SHP77 (cell line): Measurements from ENCODE around the gene ZNF124.

Experiments
- DNase-seq, 2 experiments: peaks; one replicate each; lab custom pipeline; 2025; lab: John Stamatoyannopoulos, UW

The ZNF124 gene

GRCh38 chr1:247113094-247113497, 58.7 kb downstream of the ZNF124 start:
- peak in 1 of 2 experiments; percentile 26 for DNase-seq

- no peak for DNase-seq
Observed at GRCh38 chr1:247112479-247112781, 59.4 kb downstream of the ZNF124 start.

- peak in 1 of 2 experiments; percentile 11 for DNase-seq
Observed at GRCh38 chr1:247111700-247112478, 59.9 kb downstream of the ZNF124 start.

DNA sequence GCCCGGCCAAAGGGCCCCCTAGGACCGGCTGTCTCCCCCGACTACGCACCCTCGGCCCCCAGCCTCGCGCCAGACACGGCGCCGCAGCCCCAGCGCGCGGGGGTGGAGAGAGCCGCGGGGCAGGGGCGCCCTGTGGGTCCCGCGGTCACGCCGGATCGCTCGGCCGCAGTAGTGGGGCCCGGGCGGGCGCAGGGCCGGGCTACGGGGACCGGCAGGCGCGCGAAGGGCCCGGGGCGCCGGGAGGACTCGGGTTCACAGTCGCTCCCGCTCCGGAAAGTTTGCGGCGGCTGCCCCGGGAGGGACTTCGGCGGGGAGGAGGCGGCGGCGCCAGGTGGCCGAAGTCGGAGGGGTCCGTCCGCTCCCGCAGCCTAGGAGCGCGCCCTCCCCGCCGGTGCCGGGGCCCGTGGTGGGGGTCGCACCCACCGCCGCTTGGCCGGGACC, 60.5 kb downstream of the ZNF124 start:
- DNase-seq, result no peak

- no peak for DNase-seq
Observed at GRCh38 chr1:247110627-247111258, 61.1 kb downstream of the ZNF124 start.

- no peak for DNase-seq
Observed at GRCh38 chr1:247107694-247108093, 64.1 kb downstream of the ZNF124 start.

GRCh38 chr1:247105966-247106365, 65.9 kb downstream of the ZNF124 start:
- no peak for DNase-seq
